Nephron progenitor cell (in vitro differentiated cells): ENCODE data around the gene NIPSNAP3A.

Source experiments
- DNase-seq: peaks from one replicate; pipeline ENCODE4 v3.0.0; 2021
- H3K27ac Mint-ChIP-seq: 2 replicates; pipeline ENCODE4 v1.8.0; 2021; ENCODE audit warnings: mild to moderate bottlenecking, moderate library complexity, mixed read lengths
- H3K27me3 Mint-ChIP-seq: 2 replicates; pipeline ENCODE4 v1.8.0; 2021; ENCODE audit warnings: mild to moderate bottlenecking, low read depth, mixed read lengths; ENCODE audit not compliant: poor library complexity
- H3K36me3 Mint-ChIP-seq: 2 replicates; pipeline ENCODE4 v1.8.0; 2021; ENCODE audit warnings: low read depth, mixed read lengths
- H3K4me1 Mint-ChIP-seq: 2 replicates; pipeline ENCODE4 v1.8.0; 2021; ENCODE audit warnings: mixed read lengths
- H3K4me3 Mint-ChIP-seq: 2 replicates; pipeline ENCODE4 v1.8.0; 2021; ENCODE audit warnings: mild to moderate bottlenecking, moderate library complexity, mixed read lengths
- H3K9me3 Mint-ChIP-seq: 2 replicates; pipeline ENCODE4 v1.8.0; 2021; ENCODE audit warnings: mild to moderate bottlenecking, moderate library complexity, mixed read lengths
- CTCF ChIP-seq: fragments of 200-600 bp; sonication (generic); IDR thresholded peaks from 2 replicates; pipeline ENCODE4 v1.5.0; 2021; ENCODE audit warnings: antibody characterized with exemption

Gene NIPSNAP3A

DNA sequence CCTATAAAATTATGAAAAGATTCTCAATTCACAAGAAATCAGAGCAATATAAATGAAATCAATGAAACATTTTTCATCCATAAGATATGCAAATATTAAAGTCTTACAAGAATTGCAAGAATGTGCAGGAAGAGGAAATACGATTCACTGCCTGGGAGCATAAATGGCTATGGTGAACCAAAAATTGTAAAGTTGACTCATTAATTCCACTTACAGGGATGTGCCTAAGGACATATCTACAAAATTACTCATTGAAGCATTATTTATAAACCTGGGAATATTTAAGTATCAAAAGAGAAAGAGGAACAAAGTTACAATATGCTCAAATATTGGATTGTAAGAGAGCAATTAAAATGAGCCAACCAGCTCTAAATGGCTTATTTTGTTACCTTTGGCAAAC lies 6.9 kb upstream of the NIPSNAP3A start:
- Mint-ChIP-seq H3K27me3 (peaks cover 3% of the 10 kb centered on the region), H3K36me3 (no peaks in the 10 kb centered on the region), H3K4me3 (no peak overlapping the region), H3K4me1 (no peaks in the 10 kb centered on the region), H3K27ac (no peak overlapping the region), H3K9me3 (no peaks in the 10 kb centered on the region)
- TF ChIP-seq CTCF = no peak
- DNase-seq = no peak

DNA sequence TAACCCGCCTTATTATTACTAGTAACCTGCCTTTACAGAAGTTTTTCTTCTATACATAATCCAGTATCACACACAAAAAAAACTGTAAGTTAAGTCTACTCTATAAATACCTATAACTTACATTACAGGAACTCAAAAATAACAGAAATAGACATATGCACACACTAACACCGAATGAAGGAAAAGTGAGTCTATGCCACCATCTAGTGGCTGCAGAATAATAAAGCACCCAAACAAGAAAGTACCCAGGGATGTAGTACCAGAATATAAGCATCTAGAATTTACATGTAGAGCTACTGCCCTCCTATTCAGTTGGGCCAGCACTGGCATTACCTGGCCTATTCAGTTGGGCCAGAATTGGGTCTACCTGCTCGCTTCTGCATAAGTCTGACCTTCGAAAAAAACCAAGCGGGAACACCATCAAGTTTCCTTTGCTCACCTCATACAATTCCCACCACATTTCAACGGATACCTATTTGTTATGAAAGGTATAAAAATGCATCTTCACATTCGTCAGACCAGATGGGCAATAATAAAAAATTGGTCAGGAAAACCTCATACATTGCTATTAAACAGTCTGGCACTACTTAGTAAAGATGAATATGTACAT lies 4.0 kb upstream of the NIPSNAP3A start:
- peak; percentile 73 for TF ChIP-seq CTCF
- Mint-ChIP-seq H3K27me3 (peaks cover 11% of the 10 kb centered on the region), H3K4me3 (no peak overlapping the region), H3K9me3 (no peaks in the 10 kb centered on the region), H3K36me3 (no peaks in the 10 kb centered on the region), H3K4me1 (peaks cover 23% of the 10 kb centered on the region), H3K27ac (no peak overlapping the region)
- DNase-seq = peak; percentile 9

DNA sequence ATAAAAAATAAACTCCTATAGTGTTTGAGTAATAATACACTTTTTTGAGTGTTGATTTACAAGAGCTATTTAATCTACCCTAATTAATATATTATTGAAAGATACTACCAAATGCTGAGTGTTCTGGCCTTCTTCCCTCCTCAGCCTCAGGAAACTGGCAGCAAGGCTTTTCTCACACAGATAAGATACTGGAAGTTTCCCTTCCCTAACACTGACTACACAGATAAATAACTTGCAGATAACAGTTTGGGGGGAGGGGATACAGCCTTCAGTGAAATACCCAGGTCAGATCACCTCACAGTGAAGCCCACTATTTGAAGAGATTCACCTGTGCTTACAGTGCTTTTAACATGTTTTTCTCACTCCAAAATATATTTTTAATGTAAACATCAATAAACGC lies 1.6 kb upstream of the NIPSNAP3A start:
- H3K9me3 Mint-ChIP-seq = no peaks in the 10 kb centered on the region
- H3K27ac Mint-ChIP-seq = no peak overlapping the region
- H3K36me3 Mint-ChIP-seq = no peaks in the 10 kb centered on the region
- peak overlapping the region; percentile 65 for H3K4me3 Mint-ChIP-seq
- peaks cover 29% of the 10 kb centered on the region for H3K4me1 Mint-ChIP-seq
- no peak for TF ChIP-seq CTCF
- H3K27me3 Mint-ChIP-seq = peaks cover 8% of the 10 kb centered on the region
- DNase-seq = no peak

DNA sequence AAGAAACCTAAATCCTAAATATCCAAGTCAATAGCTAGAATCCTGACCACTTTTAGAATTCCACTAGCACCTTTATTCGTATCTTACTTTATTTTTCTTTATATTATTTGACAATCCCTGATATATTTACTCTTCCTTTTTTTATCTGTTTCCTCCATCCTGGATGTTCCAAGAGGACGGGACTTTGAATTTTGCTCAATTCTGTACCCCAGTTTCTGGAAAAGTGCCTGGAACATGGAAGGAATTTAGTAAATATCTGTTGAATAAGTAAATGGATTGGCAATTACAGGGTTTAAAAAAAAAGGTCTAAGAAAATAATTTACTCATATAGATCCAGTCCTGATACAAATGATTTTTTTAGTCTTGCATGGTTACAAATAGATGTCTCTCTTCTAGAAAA lies 1.2 kb upstream of the NIPSNAP3A start:
- H3K27ac Mint-ChIP-seq = no peak overlapping the region

DNA sequence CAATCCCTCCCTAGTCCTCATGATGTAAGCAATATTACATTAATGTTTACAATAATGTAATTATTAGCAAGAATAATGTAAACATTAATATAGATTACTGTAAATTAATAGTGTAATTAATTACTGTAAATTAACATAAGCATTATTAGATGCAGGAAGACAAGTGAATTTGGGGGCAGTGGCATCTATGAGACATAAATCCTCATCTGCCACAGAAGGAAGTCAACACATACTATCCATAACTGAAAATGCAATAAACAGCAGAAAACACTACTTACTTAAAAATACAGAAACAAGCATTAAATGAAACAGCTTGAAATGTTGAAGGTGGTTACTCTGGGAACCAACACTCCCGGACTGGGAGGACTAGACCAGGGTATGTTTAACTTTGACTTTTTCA lies 685 bp upstream of the NIPSNAP3A start:
- Mint-ChIP-seq H3K36me3 (no peaks in the 10 kb centered on the region), H3K27ac (peak overlapping the region; percentile 79), H3K4me1 (peaks cover 29% of the 10 kb centered on the region), H3K27me3 (peaks cover 8% of the 10 kb centered on the region), H3K9me3 (no peaks in the 10 kb centered on the region), H3K4me3 (peak overlapping the region; percentile 98)
- DNase-seq = no peak
- no peak for TF ChIP-seq CTCF

More for the DNA sequence above, 1.2 kb upstream of the NIPSNAP3A start:
- Mint-ChIP-seq H3K27me3 (peaks cover 8% of the 10 kb centered on the region), H3K4me3 (peak overlapping the region; percentile 98), H3K4me1 (peaks cover 29% of the 10 kb centered on the region), H3K9me3 (no peaks in the 10 kb centered on the region), H3K36me3 (no peaks in the 10 kb centered on the region)
- no peak for DNase-seq
- no peak for TF ChIP-seq CTCF

- Mint-ChIP-seq H3K4me1 (peaks cover 29% of the 10 kb centered on the region), H3K27ac (peak overlapping the region; percentile 79), H3K9me3 (no peaks in the 10 kb centered on the region), H3K27me3 (peaks cover 8% of the 10 kb centered on the region), H3K36me3 (peaks cover 3% of the 10 kb centered on the region), H3K4me3 (peak overlapping the region; percentile 98)
- TF ChIP-seq CTCF = no peak
- no peak for DNase-seq
These were observed 278 bp upstream of the NIPSNAP3A start for GRCh38 chr9:104747245-104747564.
